SKM-1 treated with dmso at 0.1 percent for 144 hours (cell line): ENCODE measurements around the gene IFNGR1.

Source experiments
- DNase-seq: peaks from one replicate; lab custom pipeline; 2025; ENCODE audit not compliant: unreplicated experiment; lab: John Stamatoyannopoulos, UW

The IFNGR1 gene

GRCh38 chr6:137177611-137178010 is 41.6 kb downstream of the IFNGR1 start:
- DNase-seq: no peak

- no peak for DNase-seq
Measured at GRCh38 chr6:137176729-137177128, 42.5 kb downstream of the IFNGR1 start.

GRCh38 chr6:137175868-137176245 is 43.3 kb downstream of the IFNGR1 start:
- DNase-seq: no peak

- DNase-seq: no peak
Measured at GRCh38 chr6:137175157-137175867, 43.9 kb downstream of the IFNGR1 start.

- no peak for DNase-seq
Measured at GRCh38 chr6:137173501-137173900, 45.7 kb downstream of the IFNGR1 start, which contains the start of gene IL22RA2. TSS of gene IL22RA2 (minus strand) at chr6:137173644. CDS start at chr6:137161749, 11,895 bp downstream.

- no peak for DNase-seq
Measured at GRCh38 chr6:137172734-137173431, 46.3 kb downstream of the IFNGR1 start.

- DNase-seq: no peak
Measured at GRCh38 chr6:137171824-137172733, 47.1 kb downstream of the IFNGR1 start.

GRCh38 chr6:137171053-137171374 is 48.2 kb downstream of the IFNGR1 start:
- no peak for DNase-seq

GRCh38 chr6:137170266-137171052 is 48.7 kb downstream of the IFNGR1 start:
- DNase-seq: no peak

GRCh38 chr6:137167702-137168377 is 51.3 kb downstream of the IFNGR1 start:
- no peak for DNase-seq

GRCh38 chr6:137166247-137167098 is 52.7 kb downstream of the IFNGR1 start:
- peak; percentile 79 for DNase-seq

GRCh38 chr6:137165375-137166246 is 53.6 kb downstream of the IFNGR1 start:
- peak; percentile 34 for DNase-seq

GRCh38 chr6:137163732-137164318 is 55.4 kb downstream of the IFNGR1 start:
- no peak for DNase-seq

- DNase-seq: no peak
Measured at GRCh38 chr6:137162692-137163306, 56.4 kb downstream of the IFNGR1 start.

- DNase-seq: no peak
Measured at GRCh38 chr6:137161949-137162348, 57.2 kb downstream of the IFNGR1 start.

- DNase-seq: no peak
Measured at GRCh38 chr6:137160763-137161162, 58.4 kb downstream of the IFNGR1 start.

GRCh38 chr6:137159912-137160311 is 59.3 kb downstream of the IFNGR1 start:
- no peak for DNase-seq

GRCh38 chr6:137157601-137158000 is 61.6 kb downstream of the IFNGR1 start:
- DNase-seq: no peak
